Stromal cell of bone marrow (primary cell): ENCODE results near the gene MRPL10.
"Not testable (repeated sequence)": the region's sequence is repeated elsewhere in the genome, so short reads cannot be mapped to it uniquely, and the experiment has no call there.

Experiments used
- DNase-seq: peaks from one replicate; pipeline ENCODE4 v3.0.0-alpha.2; 2012; ENCODE audit warnings: low read depth

The MRPL10 gene

GRCh38 chr17:47789611-47790561 is 41.5 kb downstream of the MRPL10 start:
- no peak for DNase-seq

- no peak for DNase-seq
Observed at GRCh38 chr17:47785538-47786123, 45.7 kb downstream of the MRPL10 start.

- DNase-seq, result no peak
Observed at GRCh38 chr17:47781397-47781796, 49.9 kb downstream of the MRPL10 start.

- no peak for DNase-seq
Observed at GRCh38 chr17:47778184-47778635, 53.1 kb downstream of the MRPL10 start.

GRCh38 chr17:47776330-47777197 is 54.8 kb downstream of the MRPL10 start:
- peak; percentile 28 for DNase-seq

GRCh38 chr17:47774987-47775580 is 56.3 kb downstream of the MRPL10 start:
- DNase-seq, result no peak

GRCh38 chr17:47774331-47774730 is 57.0 kb downstream of the MRPL10 start:
- DNase-seq, result no peak

- DNase-seq, result not testable (repeated sequence)
Observed at GRCh38 chr17:47773649-47774048, 57.7 kb downstream of the MRPL10 start.
